HCT116 (cell line): ENCODE measurements around the gene EEF1AKMT4. TPM values are rescaled to one million over a fixed set of nuclear protein-coding genes. Genes with fewer than 3 reads are reported as not detected.

ENCODE experiments used
- ATAC-seq: fragments of 200-7000 bp; cut with Tn5 transposase; 2 replicates; pipeline ENCODE4 v1.9.1; 2020; ENCODE audit warnings: mild to moderate bottlenecking, moderate library complexity
- BruUV-seq: library from RNA; stranded (reverse); fragments of 400-500 nt; replicated peaks from 2 replicates; lab custom pipeline; 2021; lab: Mats Ljungman, UMichigan
- CTCF ChIA-PET: fragments of 300-600 bp; sonication (Branson Sonifier 250); formaldehyde crosslinking; loops from one replicate; lab custom pipeline; 2021; ENCODE audit warnings: antibody characterized with exemption; lab: Charles Lee
- POLR2A ChIA-PET: fragments of 300-600, 350-600 bp; sonication (Branson Sonifier 250); formaldehyde crosslinking; loops from one replicate; lab custom pipeline; 2021; ENCODE audit warnings: antibody characterized with exemption; lab: Charles Lee
- RAD21 ChIA-PET, 2 experiments: fragments of 300-600 bp; sonication (Branson Sonifier 250); formaldehyde crosslinking; loops; one replicate each; lab custom pipeline; 2023; ENCODE audit warnings: low total read pairs in 2 of 2; ENCODE audit not compliant: uncharacterized antibody in 2 of 2, unreplicated experiment in 2 of 2, low non-redundant PET in 1 of 2; lab: Charles Lee
- DNase-seq: peaks from one replicate; pipeline ENCODE4 v3.0.0-alpha.2; 2010; ENCODE audit warnings: low read depth, low spot score
- H2AFZ ChIP-seq: fragments of 200-600 bp; shearing (Covaris generic), sonication (generic); 2 replicates; pipeline ENCODE4 v1.6.1; 2017; ENCODE audit warnings: low read depth, mixed run types, mixed read lengths, antibody characterized with exemption, low read length; ENCODE audit not compliant: poor library complexity, severe bottlenecking
- H3K27ac ChIP-seq: 2 replicates; pipeline ENCODE4 v1.5.1; 2012; ENCODE audit warnings: low read depth, low read length
- H3K27me3 ChIP-seq: fragments of 200-600 bp; sonication (generic); 2 replicates; pipeline ENCODE4 v1.6.1; 2016; ENCODE audit warnings: mixed run types, low read length, mixed read lengths; ENCODE audit not compliant: insufficient read depth
- H3K36me3 ChIP-seq, 2 experiments: fragments of 200-500 bp in 1 of 2; fragments of 200-600 bp in 1 of 2; sonication (Bioruptor generic) in 1 of 2; sonication (generic) in 1 of 2; 2 replicates each; pipeline versions ENCODE4 v1.5.1 to v1.6.1; 2014 to 2016; ENCODE audit warnings: low read length in 2 of 2, inconsistent platforms in 1 of 2, mixed read lengths in 1 of 2, mixed run types in 1 of 2; ENCODE audit not compliant: insufficient read depth in 2 of 2, control insufficient read depth in 1 of 2
- H3K4me1 ChIP-seq, 2 experiments: fragments of 200-600 bp in 1 of 2; sonication (generic) in 1 of 2; 2 replicates each; pipeline versions ENCODE4 v1.5.1 to v1.6.1; 2012 to 2017; ENCODE audit warnings: low read length in 2 of 2, inconsistent platforms in 1 of 2, mild to moderate bottlenecking in 1 of 2, mixed read lengths in 1 of 2, mixed run types in 1 of 2, moderate library complexity in 1 of 2; ENCODE audit not compliant: insufficient read depth in 2 of 2, control insufficient read depth in 1 of 2
- H3K4me2 ChIP-seq: fragments of 200-600 bp; sonication (generic); 2 replicates; pipeline ENCODE4 v1.6.1; 2017; ENCODE audit warnings: mixed run types, low read length, mixed read lengths
- H3K4me3 ChIP-seq, 2 experiments: fragments of 200-600 bp in 1 of 2; sonication (generic) in 1 of 2; replicated peaks in 1 of 2; 2 replicates each; pipeline ENCODE4 v1.5.1; 2011 to 2016; ENCODE audit warnings: low read length in 2 of 2, control low read depth in 1 of 2, low read depth in 1 of 2, mild to moderate bottlenecking in 1 of 2, mixed read lengths in 1 of 2, mixed run types in 1 of 2
- H3K79me2 ChIP-seq: fragments of 200-600 bp; sonication (generic); 2 replicates; pipeline ENCODE4 v1.6.1; 2017; ENCODE audit warnings: mild to moderate bottlenecking, mixed run types, low read length, moderate library complexity, mixed read lengths; ENCODE audit not compliant: insufficient read depth
- H3K9ac ChIP-seq: fragments of 200-600 bp; sonication (generic); 2 replicates; pipeline ENCODE4 v1.6.1; 2016; ENCODE audit warnings: low read length, mixed read lengths
- H3K9me2 ChIP-seq: fragments of 200-600 bp; sonication (generic), shearing (Covaris generic); 2 replicates; pipeline ENCODE4 v1.6.1; 2017; ENCODE audit warnings: mixed run types, mild to moderate bottlenecking, moderate library complexity; ENCODE audit not compliant: insufficient read depth
- H3K9me3 ChIP-seq, 2 experiments: fragments of 200-500 bp in 1 of 2; fragments of 200-600 bp in 1 of 2; sonication (Bioruptor generic) in 1 of 2; sonication (generic) in 1 of 2; 2 replicates each; pipeline ENCODE4 v1.6.1; 2014 to 2017; ENCODE audit warnings: low read length in 2 of 2, mixed read lengths in 2 of 2, inconsistent platforms in 1 of 2, low read depth in 1 of 2, mild to moderate bottlenecking in 1 of 2, mixed run types in 1 of 2, moderate library complexity in 1 of 2; ENCODE audit not compliant: control insufficient read depth in 1 of 2, insufficient read depth in 1 of 2
- H4K20me1 ChIP-seq: fragments of 200-600 bp; sonication (generic), shearing (Covaris generic); 2 replicates; pipeline ENCODE4 v1.6.1; 2017; ENCODE audit warnings: mixed run types, mild to moderate bottlenecking, moderate library complexity; ENCODE audit not compliant: insufficient read depth
- CBX3 ChIP-seq: IDR thresholded peaks from 2 replicates; pipeline ENCODE4 v1.6.1; 2012; ENCODE audit warnings: low read depth
- CEBPB ChIP-seq: IDR thresholded peaks from 2 replicates; pipeline ENCODE4 v1.6.1; 2012; ENCODE audit warnings: low read depth
- CTCF ChIP-seq, 3 experiments: fragments of 200-600 bp in 1 of 3; sonication (generic) in 1 of 3; IDR thresholded peaks in 2 of 3; conservative IDR thresholded peaks in 1 of 3; 2 replicates each; pipeline ENCODE4 v1.5.1; 2012 to 2017; ENCODE audit warnings: low read depth in 2 of 3, low read length in 2 of 3, antibody characterized with exemption in 1 of 3, borderline replicate concordance in 1 of 3, control low read depth in 1 of 3, mild to moderate bottlenecking in 1 of 3, mixed read lengths in 1 of 3, mixed run types in 1 of 3, moderate library complexity in 1 of 3; ENCODE audit not compliant: insufficient read depth in 1 of 3
- ELF1 ChIP-seq: IDR thresholded peaks from 2 replicates; pipeline ENCODE4 v1.6.1; 2012; ENCODE audit warnings: low read depth, borderline replicate concordance
- EZH2 ChIP-seq: fragments of 200-600 bp; sonication (generic); IDR thresholded peaks from 2 replicates; pipeline ENCODE4 v1.6.1; 2017; ENCODE audit warnings: antibody characterized with exemption, mixed run types
- FOSL1 ChIP-seq: IDR thresholded peaks from 2 replicates; pipeline ENCODE4 v1.6.1; 2012; ENCODE audit warnings: low read depth
- MAX ChIP-seq: IDR thresholded peaks from 2 replicates; pipeline ENCODE4 v1.6.1; 2012
- POLR2A ChIP-seq: IDR thresholded peaks from 2 replicates; pipeline ENCODE4 v1.7.0; 2011; ENCODE audit warnings: borderline replicate concordance; ENCODE audit not compliant: insufficient read depth, insufficient read length; ENCODE audit errors: extremely low read depth
- TCF7L2 ChIP-seq: IDR thresholded peaks from 2 replicates; pipeline ENCODE4 v1.7.0; 2011; ENCODE audit warnings: borderline replicate concordance, inconsistent platforms; ENCODE audit not compliant: insufficient read depth, insufficient read length; ENCODE audit errors: extremely low read depth
- ZBTB33 ChIP-seq: IDR thresholded peaks from 2 replicates; pipeline ENCODE4 v1.6.1; 2011; ENCODE audit warnings: mild to moderate bottlenecking, low read length, moderate library complexity; ENCODE audit not compliant: insufficient replicate concordance; ENCODE audit errors: extremely low read depth
- ZNF274 ChIP-seq: fragments of 200-500 bp; sonication (Bioruptor generic); IDR thresholded peaks from 2 replicates; pipeline ENCODE4 v1.6.1; 2014; ENCODE audit warnings: mild to moderate bottlenecking, low read depth, low read length, inconsistent platforms
- intact Hi-C: fragments of 100-400 bp; cut with micrococcal nuclease; formaldehyde crosslinking; loops from 2 replicates; pipeline ENCODE4 v1.10.0; 2022
- total RNA-seq: library from RNA; stranded (reverse); gene quantifications from one replicate; pipeline ENCODE4 v1.2.1, GENCODE V29; 2021; ENCODE audit not compliant: unreplicated experiment

EEF1AKMT4 gene
- total RNA-seq, 1 experiment from 2014 or later: 10.5 TPM

- no peak overlapping the region for H3K27ac ChIP-seq
- peaks cover 3 to 19% of the 10 kb centered on the region in 2 experiments; a peak in 3 of 4 replicates for H3K4me1 ChIP-seq
- H3K36me3 ChIP-seq: no peaks in the 10 kb centered on the region; a peak in 1 of 4 replicates
- H3K9me2 ChIP-seq: no peaks in the 10 kb centered on the region
- intact Hi-C loops: no loop called here
- BruUV-seq: no TSS peak
- ChIA-PET POLR2A (no interaction called here), RAD21 (no interaction called here), CTCF (no interaction called here)
- H3K79me2 ChIP-seq: peaks cover 7% of the 10 kb centered on the region; the same call in 1 of the 2 replicates
- no peak for DNase-seq
- H3K4me3 ChIP-seq: no peak overlapping the region
- no peaks in the 10 kb centered on the region for H3K27me3 ChIP-seq
- H3K4me2 ChIP-seq: no peak overlapping the region
- H4K20me1 ChIP-seq: no peaks in the 10 kb centered on the region
- TF ChIP-seq CBX3 (no peak), TCF7L2 (no peak), CTCF (IDR thresholded peaks at IDR 0.05 in 2 of 3, conservative IDR thresholded peaks at IDR 0.05 in 1 of 3; ENCODE audit: borderline replicate concordance in 1 of 3, insufficient read depth in 1 of 3, low read depth in 2 of 3, low read length in 2 of 3) (no peak), ZBTB33 (no peak), CEBPB (no peak), POLR2A (no peak), ELF1 (no peak), EZH2 (no peak), MAX (no peak), FOSL1 (no peak), ZNF274 (no peak)
- no peak overlapping the region for H2AFZ ChIP-seq
- H3K9me3 ChIP-seq: no peaks in the 10 kb centered on the region
- no peak for ATAC-seq
- no peak overlapping the region for H3K9ac ChIP-seq
Measured at GRCh38 chr3:184257083-184257915, 7.8 kb downstream of the EEF1AKMT4 start.
